ENCODE measurements around the gene FAXDC2.
A peak's percentile ranks its signal among the peaks of the same experiment; 100 is the strongest.
"Not testable (repeated sequence)": the region's sequence is repeated elsewhere in the genome, so short reads cannot be mapped to it uniquely, and the experiment has no call there.

Gene FAXDC2

GRCh38 chr5:154860765-154861164 is 10.4 kb upstream of the FAXDC2 start:
- peak in 3 of 4 experiments; percentile 15 to 71 (median 61) for DNase-seq

GRCh38 chr5:154860123-154860522 is 9.7 kb upstream of the FAXDC2 start:
- DNase-seq, result peak; percentile 26 to 59 (median 42)

- peak; percentile 57 to 81 (median 69) for DNase-seq
These were observed 8.8 kb upstream of the FAXDC2 start for GRCh38 chr5:154858972-154859871.

- DNase-seq, result peak; percentile 99 to 100 (median 99)
These were observed 8.0 kb upstream of the FAXDC2 start, which contains the start of gene CNOT8 for GRCh38 chr5:154858297-154858971. Gene CNOT8, plus strand, starts transcription at chr5:154858627. Its CDS starts 4,652 bp downstream, at chr5:154863279.

- peak; percentile 92 to 95 (median 94) for DNase-seq
These were observed 7.3 kb upstream of the FAXDC2 start for GRCh38 chr5:154857530-154858296.

GRCh38 chr5:154851351-154851750 is 948 bp upstream of the FAXDC2 start:
- no peak for DNase-seq

GRCh38 chr5:154849791-154850201 is 607 bp downstream of the FAXDC2 start:
- peak; percentile 60 to 89 (median 70) for DNase-seq

- no peak for DNase-seq
These were observed 1.1 kb downstream of the FAXDC2 start for GRCh38 chr5:154849264-154849785.

- no peak for DNase-seq
These were observed 5.6 kb downstream of the FAXDC2 start for GRCh38 chr5:154844809-154845208.

GRCh38 chr5:154842689-154843530 is 7.5 kb downstream of the FAXDC2 start:
- no peak for DNase-seq

- DNase-seq, result no peak
These were observed 9.1 kb downstream of the FAXDC2 start for GRCh38 chr5:154841273-154841661.

- DNase-seq, result no peak
These were observed 9.7 kb downstream of the FAXDC2 start for GRCh38 chr5:154840435-154841272.

GRCh38 chr5:154837009-154837901 is 13.1 kb downstream of the FAXDC2 start:
- no peak for DNase-seq

GRCh38 chr5:154836225-154836624 is 14.2 kb downstream of the FAXDC2 start:
- DNase-seq, result no peak

- DNase-seq, result not testable (repeated sequence)
These were observed 14.7 kb downstream of the FAXDC2 start for GRCh38 chr5:154835701-154836052.

- no peak for DNase-seq
These were observed 16.4 kb downstream of the FAXDC2 start for GRCh38 chr5:154834053-154834452.

- DNase-seq, result not testable (repeated sequence)
These were observed 17.6 kb downstream of the FAXDC2 start for GRCh38 chr5:154832804-154833203.

- DNase-seq, result no peak
These were observed 19.0 kb downstream of the FAXDC2 start for GRCh38 chr5:154831451-154831850.

- no peak for DNase-seq
These were observed 19.8 kb downstream of the FAXDC2 start for GRCh38 chr5:154830596-154830995.

GRCh38 chr5:154830219-154830595 is 20.2 kb downstream of the FAXDC2 start:
- DNase-seq, result no peak

All from suppressor macrophage (primary cell).